K562 (cell line): ENCODE results near the gene TNFRSF18. TPM values are rescaled to one million over a fixed set of nuclear protein-coding genes. Genes with fewer than 3 reads are reported as not detected.
A peak's percentile ranks its signal among the peaks of the same experiment; 100 is the strongest.

Experiments
- ATAC-seq: fragments of 200-7000 bp; cut with Tn5 transposase; 3 replicates; pipeline ENCODE4 v1.9.1; 2020; ENCODE audit warnings: moderate library complexity
- BruUV-seq: library from RNA; stranded (reverse); fragments of 400-500 nt; replicated peaks from 2 replicates; lab custom pipeline; 2021; lab: Mats Ljungman, UMichigan
- CTCF ChIA-PET: fragments of 300-600 bp; formaldehyde crosslinking; extraction: SDS; loops from one replicate; lab custom pipeline; 2021; ENCODE audit warnings: low intra/inter-chr PET ratio; lab: Yijun Ruan, JAX
- POLR2A ChIA-PET: fragments of 300-600, 350-650 bp; sonication (Branson Sonifier 250); formaldehyde crosslinking; extraction: SDS; loops from one replicate; lab custom pipeline; 2021; ENCODE audit warnings: antibody characterized with exemption, inconsistent platforms; lab: Yijun Ruan, JAX
- DNase-seq, 4 experiments: peaks; one replicate each; pipeline versions ENCODE4 v3.0.0 to v3.0.0-alpha.2; 2011 to 2018; ENCODE audit warnings: low spot score in 3 of 4, mixed read lengths in 3 of 4; ENCODE audit errors: extremely low read depth in 1 of 4
- FAIRE-seq: peaks from 2 replicates; lab custom pipeline; 2011; peaks lifted over from hg19 to GRCh38; lab: Jason Lieb, UNC
- H2AFZ ChIP-seq: 2 replicates; pipeline ENCODE4 v1.6.0; 2011; ENCODE audit warnings: low read depth, low read length, control low read depth, inconsistent platforms
- H3K27ac ChIP-seq: fragments of 200-600 bp; 3 replicates; pipeline ENCODE4 v1.8.0; 2011; ENCODE audit warnings: low read depth, mild to moderate bottlenecking, control low read depth, inconsistent platforms, low read length, moderate library complexity, mixed read lengths; ENCODE audit errors: extremely low read depth
- H3K27me3 ChIP-seq, 2 experiments: fragments of 300-600 bp in 1 of 2; 2 replicates in 1 of 2; 3 replicates in 1 of 2; pipeline versions ENCODE4 v1.6.0 to v1.8.0; 2011; ENCODE audit warnings: inconsistent platforms in 2 of 2, low read length in 2 of 2, mild to moderate bottlenecking in 1 of 2, mixed read lengths in 1 of 2, moderate library complexity in 1 of 2; ENCODE audit not compliant: control insufficient read depth in 2 of 2, insufficient read depth in 2 of 2
- H3K36me3 ChIP-seq: fragments of 300-600 bp; 3 replicates; pipeline ENCODE4 v1.8.0; 2011; ENCODE audit warnings: mild to moderate bottlenecking, low read length, inconsistent platforms; ENCODE audit not compliant: control insufficient read depth, insufficient read depth
- H3K4me1 ChIP-seq, 2 experiments: fragments of 200-600 bp in 1 of 2; replicated peaks in 1 of 2; 2 replicates in 1 of 2; 3 replicates in 1 of 2; pipeline versions ENCODE4 v1.5.1 to v1.8.0; 2011; ENCODE audit warnings: inconsistent platforms in 2 of 2, low read length in 2 of 2, mild to moderate bottlenecking in 1 of 2, mixed read lengths in 1 of 2, moderate library complexity in 1 of 2; ENCODE audit not compliant: control insufficient read depth in 2 of 2, insufficient read depth in 2 of 2
- H3K4me2 ChIP-seq: 2 replicates; pipeline ENCODE4 v1.6.1; 2011; ENCODE audit warnings: low read length, control low read depth, inconsistent platforms, mixed read lengths; ENCODE audit not compliant: insufficient read depth
- H3K4me3 ChIP-seq: fragments of 200-600 bp; sonication (generic), shearing (Covaris generic); 2 replicates; pipeline ENCODE4 v1.5.1; 2016; ENCODE audit warnings: control low read depth, inconsistent platforms
- H3K79me2 ChIP-seq: fragments of 200-600 bp; 3 replicates; pipeline ENCODE4 v1.8.0; 2011; ENCODE audit warnings: low read length, inconsistent platforms; ENCODE audit not compliant: control insufficient read depth, insufficient read depth
- H3K9ac ChIP-seq, 2 experiments: 2 replicates each; pipeline versions ENCODE4 v1.6.0 to v1.6.1; 2011; ENCODE audit warnings: low read depth in 2 of 2, low read length in 2 of 2, control low read depth in 1 of 2, inconsistent platforms in 1 of 2, mild to moderate bottlenecking in 1 of 2, mixed read lengths in 1 of 2; ENCODE audit not compliant: insufficient read depth in 1 of 2
- H3K9me1 ChIP-seq: one replicate; pipeline ENCODE4 v1.6.0; 2011; ENCODE audit warnings: inconsistent platforms, mild to moderate bottlenecking, low read length, moderate library complexity; ENCODE audit not compliant: control insufficient read depth, insufficient read depth
- H3K9me3 ChIP-seq: replicated peaks from 2 replicates; pipeline ENCODE4 v1.5.1; 2011; ENCODE audit warnings: low read depth, low read length, inconsistent platforms; ENCODE audit not compliant: control insufficient read depth, insufficient read depth
- H4K20me1 ChIP-seq: replicated peaks from 2 replicates; pipeline ENCODE4 v1.6.1; 2011; ENCODE audit warnings: low read length, inconsistent platforms, mixed read lengths; ENCODE audit not compliant: control insufficient read depth, insufficient read depth
- CBX1 ChIP-seq: sonication (generic); IDR thresholded peaks from 2 replicates; pipeline ENCODE4 v1.6.1; 2016; ENCODE audit warnings: antibody characterized with exemption, low read depth, mild to moderate bottlenecking
- EGR1 ChIP-seq: fragments of 450-650 bp; conservative IDR thresholded peaks from 2 replicates; pipeline ENCODE4 v1.6.1; 2017; ENCODE audit warnings: mild to moderate bottlenecking
- RUNX1 ChIP-seq: sonication (generic); IDR thresholded peaks from 2 replicates; pipeline ENCODE4 v1.6.1; 2016; ENCODE audit warnings: antibody characterized with exemption, low read depth
- TFAP4 ChIP-seq: sonication (generic); formaldehyde crosslinking; IDR thresholded peaks from 2 replicates; pipeline ENCODE4 v1.8.0; 2022; ENCODE audit warnings: missing genetic modification reagents, mild to moderate bottlenecking, moderate library complexity, borderline replicate concordance
- TGIF2 ChIP-seq: sonication (generic); formaldehyde crosslinking; IDR thresholded peaks from 2 replicates; pipeline ENCODE4 v1.8.1; 2022; ENCODE audit warnings: mild to moderate bottlenecking, missing genetic modification reagents, moderate library complexity
- TRIM24 ChIP-seq, 2 experiments: fragments of 450-650 bp; IDR thresholded peaks; 2 replicates each; pipeline ENCODE4 v1.6.1; 2016
- VEZF1 ChIP-seq: fragments of 200-800 bp; sonication (Bioruptor generic); IDR thresholded peaks from 2 replicates; pipeline ENCODE4 v1.6.1; 2017; ENCODE audit warnings: missing genetic modification characterization, missing compliant biosample characterization
- ZNF41 ChIP-seq: fragments of 250-450 bp; sonication (Bioruptor Pico); conservative IDR thresholded peaks from 2 replicates; pipeline ENCODE4 v1.4.0; 2020; ENCODE audit warnings: mild to moderate bottlenecking
- WGBS: fragments of 100-300 bp; shearing (Covaris generic); methylation state at CpG from one replicate; pipeline ENCODE4 v1.1.6; 2016; ENCODE audit warnings: low coverage, mixed read lengths; ENCODE audit not compliant: insufficient coverage; ENCODE audit errors: missing lambda C conversion rate; 5-methylcytosine and 5-hydroxymethylcytosine counted together
- in situ Hi-C: fragments of 300-500 bp; cut with MboI; formaldehyde crosslinking; loops from 4 replicates; pipeline ENCODE4 v1.15.0; 2018; ENCODE audit warnings: inconsistent platforms, mixed read lengths
- intact Hi-C: fragments of 100-400 bp; cut with micrococcal nuclease; formaldehyde crosslinking; loops from 2 replicates; pipeline ENCODE4 v1.14.2; 2022
- polyA plus RNA-seq, 8 experiments: library from polyadenylated mRNA; depleted of rRNA in 4 of 8; stranded (reverse) in 5 of 8; unstranded in 3 of 8; fragments of >200 nt; fragmentation: Nextera tagmentation in 2 of 8; fragmentation: Illumina TruSeq in 1 of 8; extraction: Ambion mirVana in 2 of 8; extraction: Trizol in 1 of 8; gene quantifications; 2 replicates each; pipeline versions ENCODE4 v1.2.1 to v1.2.3, GENCODE V29; 2011 to 2014; ENCODE audit warnings: inconsistent platforms in 1 of 8, missing spikeins in 1 of 8
- total RNA-seq, 7 experiments: library from RNA; depleted of rRNA in 6 of 7; stranded (reverse); fragments of >200 nt in 6 of 7; fragmentation: Illumina TruSeq in 2 of 7; extraction: Trizol in 2 of 7; gene quantifications; 2 replicates each; pipeline versions ENCODE4 v1.2.1 to v1.2.3, GENCODE V29; 2011 to 2021; ENCODE audit warnings: low replicate concordance in 1 of 7
- TF ChIP-seq, protein P1 (sequence below): sonication (generic); formaldehyde crosslinking; IDR thresholded peaks from 2 replicates; pipeline ENCODE4 v1.8.0; 2022; ENCODE audit warnings: missing genetic modification reagents, mild to moderate bottlenecking, borderline replicate concordance

Gene TNFRSF18
- total and polyA plus RNA-seq, 9 of the 15 experiments (the other 6 are each of a cell fraction or from before 2014, with no cell fraction given) = 0.24 to 0.27 TPM; not detected in 7

- ATAC-seq (no peak), DNase-seq (peak in 1 of 4 experiments; percentile 48), FAIRE-seq (no peak)
- Histone ChIP-seq H3K4me3 (no peak overlapping the region), H2AFZ (no peak overlapping the region), H3K9me1 (no peaks in the 10 kb centered on the region), H3K36me3 (no peaks in the 10 kb centered on the region), H3K4me2 (no peak overlapping the region), H3K27me3 (peaks cover 72 to 86% of the 10 kb centered on the region in 2 experiments), H3K9ac (no peak overlapping the region; a peak in 2 of 4 replicates), H3K4me1 (peaks cover 0 to 93% of the 10 kb centered on the region in 2 experiments; a peak in 2 of 5 replicates), H3K27ac (no peak overlapping the region), H4K20me1 (peaks cover 6% of the 10 kb centered on the region; the same call in 1 of the 2 replicates), H3K79me2 (no peaks in the 10 kb centered on the region), H3K9me3 (no peaks in the 10 kb centered on the region)
- 10% methylated on average over 18 of the region's 23 CpGs for WGBS
- no peak for TF ChIP-seq TGIF2
- TF ChIP-seq EGR1 = peak; percentile 73
- TF ChIP-seq CBX1 = no peak
- TF ChIP-seq, protein P1, sequence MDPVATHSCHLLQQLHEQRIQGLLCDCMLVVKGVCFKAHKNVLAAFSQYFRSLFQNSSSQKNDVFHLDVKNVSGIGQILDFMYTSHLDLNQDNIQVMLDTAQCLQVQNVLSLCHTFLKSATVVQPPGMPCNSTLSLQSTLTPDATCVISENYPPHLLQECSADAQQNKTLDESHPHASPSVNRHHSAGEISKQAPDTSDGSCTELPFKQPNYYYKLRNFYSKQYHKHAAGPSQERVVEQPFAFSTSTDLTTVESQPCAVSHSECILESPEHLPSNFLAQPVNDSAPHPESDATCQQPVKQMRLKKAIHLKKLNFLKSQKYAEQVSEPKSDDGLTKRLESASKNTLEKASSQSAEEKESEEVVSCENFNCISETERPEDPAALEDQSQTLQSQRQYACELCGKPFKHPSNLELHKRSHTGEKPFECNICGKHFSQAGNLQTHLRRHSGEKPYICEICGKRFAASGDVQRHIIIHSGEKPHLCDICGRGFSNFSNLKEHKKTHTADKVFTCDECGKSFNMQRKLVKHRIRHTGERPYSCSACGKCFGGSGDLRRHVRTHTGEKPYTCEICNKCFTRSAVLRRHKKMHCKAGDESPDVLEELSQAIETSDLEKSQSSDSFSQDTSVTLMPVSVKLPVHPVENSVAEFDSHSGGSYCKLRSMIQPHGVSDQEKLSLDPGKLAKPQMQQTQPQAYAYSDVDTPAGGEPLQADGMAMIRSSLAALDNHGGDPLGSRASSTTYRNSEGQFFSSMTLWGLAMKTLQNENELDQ (CRISPR knock-in tag) = no peak
- TF ChIP-seq RUNX1 = no peak
- TF ChIP-seq TFAP4 = 0 out of 2 replicates have a peak, but pooled peaks have one; percentile 12
- TF ChIP-seq VEZF1 (CRISPR knock-in tag) = no peak
- no peak for TF ChIP-seq ZNF41 (CRISPR knock-in tag)
- no peak for TF ChIP-seq TRIM24 (IDR thresholded peaks at IDR 0.05)
- ChIA-PET CTCF (no interaction called here), POLR2A (no interaction called here)
- in situ Hi-C loops = no loop called here
- BruUV-seq = no TSS peak
- intact Hi-C loops = no loop called here
Observed at GRCh38 chr1:1165900-1166421, 40.4 kb downstream of the TNFRSF18 start.
